Stomach (tissue), 9 donors: ENCODE results near the gene FAM227B. TPM values are rescaled to one million over a fixed set of nuclear protein-coding genes. Genes with fewer than 3 reads are reported as not detected.

Experiments
- DNase-seq, 2 donors: peaks; one replicate each; pipeline versions ENCODE4 v3.0.0 to v3.0.0-alpha.2; 2013 to 2019
- H3K27ac ChIP-seq, 5 donors: fragments of 200-600 bp in 4 of 5; sonication (generic) in 4 of 5; one replicate each; pipeline ENCODE4 v1.5.1; 2013 to 2019; ENCODE audit warnings: mild to moderate bottlenecking in 1 of 5, moderate library complexity in 1 of 5
- H3K27me3 ChIP-seq, 3 donors: fragments of 200-600 bp; sonication (generic); one replicate each; pipeline ENCODE4 v1.5.1; 2017 to 2019; ENCODE audit warnings: mixed run types in 1 of 3
- H3K36me3 ChIP-seq, 4 donors: fragments of 200-600 bp; sonication (generic); 1 replicate in 3 of 4; 2 replicates in 1 of 4; pipeline ENCODE4 v1.5.1; 2016 to 2019
- H3K4me1 ChIP-seq, 4 donors: fragments of 200-600 bp; sonication (generic); one replicate each; pipeline ENCODE4 v1.5.1; 2016 to 2019
- H3K4me3 ChIP-seq, 4 donors: fragments of 200-600 bp; sonication (generic) in 3 of 4; one replicate each; pipeline ENCODE4 v1.5.1; 2016 to 2019; ENCODE audit warnings: mild to moderate bottlenecking in 1 of 4
- H3K9me3 ChIP-seq, 4 donors: fragments of 200-600 bp; sonication (generic); one replicate each; pipeline ENCODE4 v1.5.1; 2016 to 2019
- CTCF ChIP-seq, 7 experiments: fragments of 450-650 bp in 4 of 7; fragments of 200-600 bp in 3 of 7; sonication (generic) in 3 of 7; IDR thresholded peaks; one replicate each; pipeline ENCODE4 v1.5.1; 2016 to 2019; ENCODE audit warnings: antibody characterized with exemption in 7 of 7, control low read depth in 2 of 7, mild to moderate bottlenecking in 1 of 7
- EP300 ChIP-seq: sonication (generic); formaldehyde crosslinking; IDR thresholded peaks from one replicate; pipeline ENCODE4 v1.6.1; 2017; ENCODE audit warnings: antibody characterized with exemption
- POLR2A ChIP-seq, 4 donors: fragments of 450-650 bp; IDR thresholded peaks; one replicate each; pipeline ENCODE4 v1.6.1; 2016; ENCODE audit warnings: antibody characterized with exemption in 4 of 4, control low read depth in 2 of 4, mild to moderate bottlenecking in 1 of 4, moderate library complexity in 1 of 4
- POLR2AphosphoS5 ChIP-seq, 3 donors: sonication (generic); formaldehyde crosslinking; IDR thresholded peaks; one replicate each; pipeline ENCODE4 v1.6.1; 2016; ENCODE audit warnings: antibody characterized with exemption in 3 of 3
- WGBS, 5 donors: extraction: QIAGEN DNeasy Blood & Tissue Kit in 3 of 5; methylation state at CpG; one replicate each; pipeline versions ENCODE4 v1.1.5 to v1.1.7; 2013 to 2018; 5-methylcytosine and 5-hydroxymethylcytosine counted together
- intact Hi-C: fragments of 100-400 bp; cut with DNase I; formaldehyde crosslinking; loops from one replicate; pipeline ENCODE4 v1.15.1; 2023; ENCODE audit warnings: low total_unique reads
- polyA plus RNA-seq, 3 donors: library from polyadenylated mRNA; stranded (reverse); fragments of 200-250 nt; gene quantifications; one replicate each; pipeline ENCODE4 v1.2.3, GENCODE V29; 2013
- total RNA-seq, 5 donors: library from RNA; depleted of rRNA; stranded (reverse); fragments of >200 nt; gene quantifications; one replicate each; pipeline versions ENCODE4 v1.1.0 to v1.2.3, GENCODE V29; 2014 to 2016
- donor health status: healthy with polysubstance abuse.
- donor health status: Bipolar disorder and iron deficiency.
- donor health status: healthy.

Gene FAM227B
- total and polyA plus RNA-seq, 8 donors: 1.3 to 7.1 (median 2.9) TPM; not detected in 1

- Histone ChIP-seq H3K4me1 (no peaks in the 10 kb centered on the region), H3K27ac (no peak overlapping the region), H3K4me3 (no peak overlapping the region), H3K27me3 (no peaks in the 10 kb centered on the region), H3K36me3 (peaks cover 0 to 30% (median 17%) of the 10 kb centered on the region in 4 donors), H3K9me3 (peaks cover 0 to 12% (median 5%) of the 10 kb centered on the region in 4 donors)
- TF ChIP-seq CTCF (IDR thresholded peaks at IDR 0.05): no peak
- no peak for DNase-seq
- intact Hi-C loops: no loop called here
Measured at GRCh38 chr15:49343546-49343945, 277.1 kb downstream of the FAM227B start.

- Histone ChIP-seq H3K9me3 (peaks cover 0 to 12% (median 5%) of the 10 kb centered on the region in 4 donors), H3K27ac (no peak overlapping the region), H3K4me3 (no peak overlapping the region), H3K36me3 (peaks cover 0 to 36% (median 21%) of the 10 kb centered on the region in 4 donors), H3K27me3 (no peaks in the 10 kb centered on the region), H3K4me1 (no peaks in the 10 kb centered on the region)
- DNase-seq: no peak
- TF ChIP-seq CTCF (IDR thresholded peaks at IDR 0.05) (no peak), EP300 (no peak), POLR2A (IDR thresholded peaks at IDR 0.05) (no peak), POLR2AphosphoS5 (IDR thresholded peaks at IDR 0.05) (no peak)
- 67 to 84% (median 73%) methylated on average over 7 to 10 of the region's 10 CpGs for WGBS, 5 donors
- intact Hi-C loops: no loop called here
Measured at GRCh38 chr15:49339656-49340055, 281.0 kb downstream of the FAM227B start.

GRCh38 chr15:49331951-49332350 lies 288.7 kb downstream of the FAM227B start:
- intact Hi-C loops: no loop called here
- TF ChIP-seq EP300 (no peak), POLR2AphosphoS5 (IDR thresholded peaks at IDR 0.05) (no peak), POLR2A (IDR thresholded peaks at IDR 0.05) (no peak), CTCF (IDR thresholded peaks at IDR 0.05) (no peak)
- no peak overlapping the region for H3K4me3 ChIP-seq
- no peaks in the 10 kb centered on the region for H3K9me3 ChIP-seq
- no peak for DNase-seq
- WGBS, 5 donors: 88 to 97% (median 92%) methylated on average over 3 of the region's 3 CpGs
- H3K27me3 ChIP-seq: no peaks in the 10 kb centered on the region
- H3K36me3 ChIP-seq: peaks cover 0 to 44% (median 25%) of the 10 kb centered on the region in 4 donors
- no peaks in the 10 kb centered on the region for H3K4me1 ChIP-seq
- H3K27ac ChIP-seq: no peak overlapping the region

- intact Hi-C loops: no loop called here
- Histone ChIP-seq H3K4me1 (no peaks in the 10 kb centered on the region), H3K9me3 (no peaks in the 10 kb centered on the region), H3K27me3 (no peaks in the 10 kb centered on the region), H3K4me3 (no peak overlapping the region), H3K27ac (no peak overlapping the region), H3K36me3 (peaks cover 0 to 44% (median 25%) of the 10 kb centered on the region in 4 donors)
- no peak for DNase-seq
- TF ChIP-seq CTCF (IDR thresholded peaks at IDR 0.05): no peak
- no peak for TF ChIP-seq EP300
- TF ChIP-seq POLR2A (IDR thresholded peaks at IDR 0.05): no peak
- no peak for TF ChIP-seq POLR2AphosphoS5 (IDR thresholded peaks at IDR 0.05)
Measured at GRCh38 chr15:49331442-49331841, 289.2 kb downstream of the FAM227B start.

- no peak for TF ChIP-seq POLR2AphosphoS5 (IDR thresholded peaks at IDR 0.05)
- TF ChIP-seq POLR2A (IDR thresholded peaks at IDR 0.05): no peak
- TF ChIP-seq EP300: no peak
- no peak for TF ChIP-seq CTCF (IDR thresholded peaks at IDR 0.05)
- Histone ChIP-seq H3K4me1 (no peaks in the 10 kb centered on the region), H3K27me3 (no peaks in the 10 kb centered on the region), H3K9me3 (no peaks in the 10 kb centered on the region), H3K27ac (no peak overlapping the region), H3K36me3 (peaks cover 0 to 40% (median 18%) of the 10 kb centered on the region in 4 donors), H3K4me3 (no peak overlapping the region)
- no peak for DNase-seq
- intact Hi-C loops: no loop called here
Measured at GRCh38 chr15:49330166-49330565, 290.5 kb downstream of the FAM227B start.
